Nucleus accumbens (tissue), 56 donors: ENCODE data around the gene TMC8.

ENCODE experiments used
- DNase-seq, 56 donors: peaks; one replicate each; lab custom pipeline; 2025; lab: John Stamatoyannopoulos, UW

The TMC8 gene

GRCh38 chr17:78123258-78123929, 7.2 kb upstream of the TMC8 start:
- no peak for DNase-seq

GRCh38 chr17:78124081-78124835, 6.3 kb upstream of the TMC8 start:
- DNase-seq: peak in 1 of 56 donors; percentile 23

GRCh38 chr17:78124836-78125137, 5.8 kb upstream of the TMC8 start:
- no peak for DNase-seq

GRCh38 chr17:78125138-78125913, 5.2 kb upstream of the TMC8 start:
- no peak for DNase-seq

GRCh38 chr17:78125976-78126894, 4.3 kb upstream of the TMC8 start:
- DNase-seq: peak in 1 of 56 donors; percentile 54

- DNase-seq: no peak
Observed at GRCh38 chr17:78126895-78127238, 3.7 kb upstream of the TMC8 start.

DNA sequence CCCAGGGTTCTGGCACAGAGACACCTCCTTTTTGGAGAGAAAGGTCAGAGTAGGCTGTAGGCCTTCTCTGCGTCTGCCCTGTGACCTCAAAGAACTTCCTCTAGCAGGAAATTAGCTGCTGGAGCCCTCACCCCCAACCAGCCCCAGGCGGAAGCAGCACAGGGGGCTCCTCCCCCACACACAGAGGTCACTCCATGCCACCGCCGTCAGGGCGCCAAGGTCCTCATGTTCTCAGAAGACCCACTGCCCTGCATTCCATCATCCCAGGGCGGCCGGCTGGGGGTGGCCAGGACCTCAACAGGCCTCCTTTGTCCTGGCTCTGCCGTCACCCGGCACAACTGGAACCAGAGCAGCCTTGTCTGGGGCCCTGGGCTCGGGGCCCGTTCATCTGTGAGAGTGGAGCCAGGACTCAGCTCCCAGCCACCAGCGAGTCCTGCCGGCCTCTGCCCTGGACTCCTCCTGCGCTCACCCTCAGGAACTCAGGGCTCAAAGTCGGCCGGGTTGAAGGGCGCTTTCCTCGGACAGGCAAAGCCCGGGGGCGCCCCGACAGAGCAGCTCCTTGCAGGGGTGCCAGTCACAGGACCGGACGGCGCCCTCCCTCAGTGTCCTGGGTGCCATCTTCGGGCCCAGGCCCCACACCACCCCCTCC, 3.2 kb upstream of the TMC8 start:
- peak in 54 of 56 donors; percentile 43 to 93 (median 84) for DNase-seq

DNA sequence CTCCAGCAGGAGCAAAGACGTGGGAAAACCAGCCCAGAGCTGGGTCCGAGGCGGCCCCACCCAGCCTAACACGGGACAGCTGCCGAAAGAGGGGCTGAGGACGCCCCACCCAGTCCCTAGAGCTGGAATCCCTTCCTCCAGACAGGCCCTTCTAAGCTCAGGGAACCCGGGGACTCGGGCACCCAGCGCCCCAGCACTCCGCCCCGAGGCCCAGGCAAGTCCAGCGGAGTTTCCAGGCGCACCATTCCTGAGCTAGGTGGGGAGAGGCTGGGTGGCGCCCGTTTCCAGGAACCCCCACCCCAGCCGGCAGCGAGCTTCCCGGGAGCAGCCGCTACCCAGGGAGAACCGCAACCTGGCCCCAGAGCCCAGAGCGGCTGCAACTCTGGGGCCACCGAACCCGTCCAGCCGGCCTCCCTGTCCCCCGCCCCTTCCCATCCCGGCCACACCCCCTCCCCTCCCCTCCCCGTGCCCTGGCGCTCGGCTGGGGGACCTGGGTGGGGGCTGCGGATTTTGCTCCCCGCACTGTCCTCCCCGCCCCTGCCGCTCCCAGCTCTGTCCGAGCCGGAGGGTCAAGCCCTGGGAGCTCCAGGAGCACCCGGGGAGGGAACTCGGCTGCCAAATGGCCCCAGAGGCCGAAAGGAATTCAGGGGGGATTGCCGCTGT, 2.6 kb upstream of the TMC8 start:
- peak in 24 of 56 donors; percentile 25 to 82 (median 59) for DNase-seq

GRCh38 chr17:78128551-78129350, 1.8 kb upstream of the TMC8 start, which contains the start of gene TMC6:
TSS of gene TMC6 (minus strand) at chr17:78128755. CDS start at chr17:78126832, 1,923 bp downstream.
- peak in 37 of 56 donors; percentile 15 to 80 (median 49) for DNase-seq

GRCh38 chr17:78129351-78130089, 1.1 kb upstream of the TMC8 start:
- DNase-seq: no peak

- DNase-seq: no peak
Observed at GRCh38 chr17:78130090-78130436, 508 bp upstream of the TMC8 start.

DNA sequence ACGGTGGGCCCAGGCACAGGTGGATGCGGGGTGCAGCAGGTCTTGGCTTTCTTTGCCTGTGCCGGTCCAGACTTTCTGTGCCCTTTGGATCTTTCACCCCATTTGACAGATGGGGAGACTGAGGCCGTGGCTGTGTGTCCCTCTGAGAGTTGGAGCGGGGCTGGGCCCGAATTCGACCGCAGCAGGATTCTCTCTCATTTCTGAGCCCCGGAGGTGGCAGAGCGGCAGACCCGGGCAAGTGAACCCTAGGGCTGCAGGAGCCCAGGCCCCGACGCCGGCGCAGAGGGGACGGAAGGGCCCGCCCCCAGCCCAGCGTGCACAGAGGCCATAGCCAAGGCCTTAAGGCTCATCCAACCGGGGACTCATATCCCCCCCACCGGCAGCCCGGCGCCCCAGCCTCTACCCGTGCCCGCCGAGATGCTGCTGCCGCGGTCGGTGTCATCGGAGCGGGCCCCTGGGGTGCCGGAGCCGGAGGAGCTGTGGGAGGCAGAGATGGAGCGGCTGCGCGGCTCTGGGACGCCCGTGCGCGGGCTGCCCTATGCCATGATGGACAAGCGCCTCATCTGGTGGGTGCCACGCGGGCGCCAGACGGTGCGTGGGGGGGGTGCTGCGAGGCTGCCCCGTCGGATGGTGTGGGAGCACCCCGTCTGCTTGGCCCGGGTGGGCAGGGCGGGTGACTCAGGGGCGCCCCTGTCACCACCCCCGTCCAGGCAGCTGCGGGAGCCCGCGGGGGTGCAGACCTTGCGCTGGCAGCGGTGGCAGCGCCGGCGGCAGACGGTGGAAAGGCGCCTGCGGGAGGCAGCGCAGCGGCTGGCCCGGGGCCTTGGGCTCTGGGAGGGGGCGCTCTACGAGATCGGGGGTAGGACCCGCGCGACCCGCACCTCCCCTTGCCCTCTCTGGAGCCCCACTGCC, 857 bp downstream of the TMC8 start:
- DNase-seq: peak in 35 of 56 donors; percentile 17 to 82 (median 47)

DNA sequence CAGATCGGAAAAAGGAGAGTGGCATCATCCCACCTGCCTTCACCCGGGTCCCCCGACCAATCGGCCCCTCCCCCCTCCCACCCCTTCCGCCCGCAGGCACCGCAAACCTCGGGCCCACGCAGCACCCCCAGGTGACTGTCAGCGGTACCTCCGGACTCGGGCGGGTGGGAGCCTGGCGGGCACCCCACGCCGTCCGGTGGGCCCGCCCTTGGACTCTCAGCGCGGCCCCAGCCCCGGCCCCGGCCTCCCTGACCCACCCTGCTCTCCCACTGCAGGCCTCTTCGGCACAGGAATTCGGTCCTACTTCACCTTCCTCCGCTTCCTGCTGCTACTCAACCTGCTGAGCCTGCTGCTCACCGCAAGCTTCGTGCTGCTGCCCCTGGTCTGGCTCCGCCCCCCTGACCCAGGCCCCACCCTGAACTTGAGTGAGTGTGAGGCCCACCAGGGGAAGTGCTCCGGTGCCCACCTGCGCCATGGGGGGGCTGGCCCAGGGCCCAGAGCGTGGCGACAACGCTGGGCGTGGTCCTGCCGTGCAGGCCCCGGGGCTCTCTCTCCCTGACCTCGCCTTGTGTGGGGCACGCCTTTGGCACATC, 1.6 kb downstream of the TMC8 start:
- no peak for DNase-seq

DNA sequence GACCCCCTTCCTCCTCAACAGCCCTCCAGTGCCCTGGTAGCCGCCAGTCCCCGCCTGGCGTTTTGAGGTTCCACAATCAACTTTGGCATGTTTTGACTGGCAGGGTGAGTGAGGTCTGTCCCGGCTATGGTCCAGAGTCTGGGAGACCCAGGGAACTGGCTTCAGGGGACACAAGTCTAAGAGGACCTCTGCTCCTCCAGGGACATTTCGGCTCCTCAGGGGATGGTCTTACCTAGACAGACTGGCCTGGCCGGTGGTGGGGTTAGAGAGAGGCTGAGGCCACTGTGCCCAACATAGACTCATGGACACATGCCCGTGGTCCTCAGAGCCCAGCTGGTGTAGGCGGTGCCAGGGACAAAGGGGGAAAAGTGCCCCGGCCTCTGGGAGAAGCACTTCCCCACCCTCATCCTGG, 2.2 kb downstream of the TMC8 start:
- peak in 1 of 56 donors; percentile 32 for DNase-seq

DNA sequence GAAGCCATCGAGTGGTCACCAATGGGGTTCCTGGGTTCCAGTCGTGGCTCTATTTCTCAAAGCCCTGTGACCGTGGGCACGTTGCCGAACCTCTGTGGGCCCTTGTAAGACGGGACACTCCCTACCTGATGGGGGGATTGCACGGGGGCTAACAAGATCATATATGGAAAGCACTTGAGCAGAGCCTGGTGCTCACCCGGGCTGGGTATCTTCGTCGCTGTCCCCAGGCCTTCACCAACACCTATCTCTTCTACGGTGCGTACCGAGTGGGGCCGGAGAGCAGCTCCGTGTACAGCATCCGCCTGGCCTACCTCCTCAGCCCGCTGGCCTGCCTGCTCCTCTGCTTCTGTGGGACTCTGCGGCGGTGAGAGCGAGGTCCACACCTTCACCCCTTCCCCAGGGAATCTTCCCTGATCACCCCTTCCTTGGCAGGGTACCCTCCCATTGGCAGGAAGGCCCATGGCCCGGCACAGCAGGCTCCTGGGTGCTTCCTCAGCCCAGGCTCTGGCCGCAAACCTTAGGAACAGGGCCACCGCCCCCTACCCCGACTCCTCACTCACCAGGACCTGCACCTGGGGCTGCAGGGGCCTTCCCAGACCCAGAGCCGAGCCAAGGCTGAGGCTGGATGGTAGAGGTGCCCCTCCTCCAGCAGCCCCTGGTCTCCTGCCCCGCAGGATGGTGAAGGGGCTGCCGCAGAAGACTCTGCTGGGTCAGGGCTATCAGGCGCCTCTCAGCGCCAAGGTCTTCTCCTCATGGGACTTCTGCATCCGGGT, 2.8 kb downstream of the TMC8 start:
- DNase-seq: no peak
